Measurements from ENCODE around the gene PHLPP1. TPM values are rescaled to one million over a fixed set of nuclear protein-coding genes. Genes with fewer than 3 reads are reported as not detected.

Gene PHLPP1
- total RNA-seq, 1 experiment from 2014 or later, result 14.7 TPM

DNA sequence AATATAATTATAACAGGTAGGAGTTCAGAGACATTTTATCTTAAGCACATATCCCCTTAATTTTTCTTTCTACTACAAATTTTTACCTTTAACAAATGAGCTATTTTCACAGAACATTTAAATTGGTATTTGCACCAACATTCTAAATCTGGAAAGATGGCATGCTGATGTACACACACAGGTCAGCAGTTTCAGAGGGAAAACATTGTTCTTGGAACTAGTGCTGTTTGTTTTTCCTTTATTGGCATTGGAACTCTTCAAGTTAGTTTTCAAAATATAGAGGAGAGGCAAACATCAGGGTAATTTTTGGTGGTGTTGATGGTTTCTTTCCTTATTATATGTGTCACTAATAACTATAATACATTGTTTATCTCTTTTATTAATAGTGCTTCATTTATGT is 155.3 kb downstream of the PHLPP1 start:
- Histone ChIP-seq H3K27ac (ENCODE audit: low read depth, low read length) (no peak overlapping the region), H3K9ac (ENCODE audit: low read length) (no peak overlapping the region), H3K4me3 (replicated peaks in 1 of 2; ENCODE audit: low read depth in 1 of 2, low read length in 2 of 2) (no peak overlapping the region), H3K9me2 (ENCODE audit: insufficient read depth) (no peaks in the 10 kb centered on the region), H3K4me2 (ENCODE audit: low read length) (no peak overlapping the region), H4K20me1 (ENCODE audit: insufficient read depth) (no peaks in the 10 kb centered on the region), H3K36me3 (ENCODE audit: control insufficient read depth in 1 of 2, insufficient read depth in 2 of 2, low read length in 2 of 2) (no peaks in the 10 kb centered on the region), H2AFZ (ENCODE audit: low read depth, low read length, poor library complexity, severe bottlenecking) (no peak overlapping the region), H3K4me1 (ENCODE audit: control insufficient read depth in 1 of 2, insufficient read depth in 2 of 2, low read length in 2 of 2) (peaks cover 21 to 51% of the 10 kb centered on the region in 2 experiments), H3K27me3 (ENCODE audit: insufficient read depth, low read length) (no peaks in the 10 kb centered on the region), H3K9me3 (ENCODE audit: control insufficient read depth in 1 of 2, insufficient read depth in 1 of 2, low read depth in 1 of 2, low read length in 2 of 2) (no peaks in the 10 kb centered on the region), H3K79me2 (ENCODE audit: insufficient read depth, low read length) (no peaks in the 10 kb centered on the region)
- BruUV-seq (replicated peaks), result no TSS peak
- no peak for DNase-seq (ENCODE audit: low read depth, low spot score)
- no peak for ATAC-seq
- ChIA-PET POLR2A (no interaction called here), RAD21 (ENCODE audit: low non-redundant PET in 1 of 2, low total read pairs in 2 of 2, uncharacterized antibody in 2 of 2, unreplicated experiment in 2 of 2) (no interaction called here), CTCF (no interaction called here)
- intact Hi-C loops (cut with micrococcal nuclease), result loop anchor here (5.0 kb wide), 1 partner anchor 153 kb away; the partner anchor contains the start of gene PHLPP1
- TF ChIP-seq CEBPB (IDR thresholded peaks at IDR 0.05; ENCODE audit: low read depth), result no peak
- TF ChIP-seq, protein P1, sequence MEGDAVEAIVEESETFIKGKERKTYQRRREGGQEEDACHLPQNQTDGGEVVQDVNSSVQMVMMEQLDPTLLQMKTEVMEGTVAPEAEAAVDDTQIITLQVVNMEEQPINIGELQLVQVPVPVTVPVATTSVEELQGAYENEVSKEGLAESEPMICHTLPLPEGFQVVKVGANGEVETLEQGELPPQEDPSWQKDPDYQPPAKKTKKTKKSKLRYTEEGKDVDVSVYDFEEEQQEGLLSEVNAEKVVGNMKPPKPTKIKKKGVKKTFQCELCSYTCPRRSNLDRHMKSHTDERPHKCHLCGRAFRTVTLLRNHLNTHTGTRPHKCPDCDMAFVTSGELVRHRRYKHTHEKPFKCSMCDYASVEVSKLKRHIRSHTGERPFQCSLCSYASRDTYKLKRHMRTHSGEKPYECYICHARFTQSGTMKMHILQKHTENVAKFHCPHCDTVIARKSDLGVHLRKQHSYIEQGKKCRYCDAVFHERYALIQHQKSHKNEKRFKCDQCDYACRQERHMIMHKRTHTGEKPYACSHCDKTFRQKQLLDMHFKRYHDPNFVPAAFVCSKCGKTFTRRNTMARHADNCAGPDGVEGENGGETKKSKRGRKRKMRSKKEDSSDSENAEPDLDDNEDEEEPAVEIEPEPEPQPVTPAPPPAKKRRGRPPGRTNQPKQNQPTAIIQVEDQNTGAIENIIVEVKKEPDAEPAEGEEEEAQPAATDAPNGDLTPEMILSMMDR (IDR thresholded peaks at IDR 0.05 in 2 of 3, conservative IDR thresholded peaks at IDR 0.05 in 1 of 3; ENCODE audit: borderline replicate concordance in 1 of 3, insufficient read depth in 1 of 3, low read depth in 2 of 3, low read length in 2 of 3), result no peak
- TF ChIP-seq ZNF274 (IDR thresholded peaks at IDR 0.05; ENCODE audit: low read depth, low read length), result no peak
- TF ChIP-seq CBX3 (IDR thresholded peaks at IDR 0.05; ENCODE audit: low read depth), result no peak

DNA sequence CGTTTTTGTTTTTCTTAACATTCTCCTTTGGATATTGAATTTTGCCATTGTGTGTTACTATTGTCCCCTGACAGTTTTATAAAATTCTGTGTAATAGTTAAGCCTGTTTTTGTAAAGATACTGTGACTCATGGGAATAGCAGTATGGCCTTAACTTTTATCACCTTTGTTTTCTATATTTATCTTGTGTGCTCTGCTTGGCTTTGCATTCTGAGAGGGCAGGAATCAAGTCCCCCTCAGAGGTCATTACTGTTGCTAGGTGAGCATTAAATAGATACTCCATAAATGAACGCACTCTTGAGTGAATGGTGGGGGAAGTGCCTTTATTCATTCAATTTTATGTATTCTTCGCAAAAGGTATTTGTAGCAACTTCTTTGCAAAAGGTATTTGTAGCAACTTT is 160.0 kb downstream of the PHLPP1 start:
- intact Hi-C loops (cut with micrococcal nuclease), result no loop called here
- TF ChIP-seq JUND (IDR thresholded peaks at IDR 0.05), result no peak
- TF ChIP-seq EGR1 (IDR thresholded peaks at IDR 0.05; ENCODE audit: low read depth), result no peak
- TF ChIP-seq ZNF274 (IDR thresholded peaks at IDR 0.05; ENCODE audit: low read depth, low read length), result no peak
- no peak for TF ChIP-seq CEBPB (IDR thresholded peaks at IDR 0.05; ENCODE audit: low read depth)
- no peak for TF ChIP-seq RAD21 (IDR thresholded peaks at IDR 0.05; ENCODE audit: low read depth)
- no peaks in the 10 kb centered on the region for H3K79me2 ChIP-seq (ENCODE audit: insufficient read depth, low read length)
- H3K9ac ChIP-seq (ENCODE audit: low read length), result 0 out of 2 replicates have a peak overlapping the region, but pooled peaks have one; percentile 1
- H3K27ac ChIP-seq (ENCODE audit: low read depth, low read length), result no peak overlapping the region; the same call in 1 of the 2 replicates
- peaks cover 47 to 91% of the 10 kb centered on the region in 2 experiments for H3K4me1 ChIP-seq (ENCODE audit: control insufficient read depth in 1 of 2, insufficient read depth in 2 of 2, low read length in 2 of 2)
- H3K4me2 ChIP-seq (ENCODE audit: low read length), result peak overlapping the region; percentile 61
- DNase-seq (ENCODE audit: low read depth, low spot score) (no peak), ATAC-seq (no peak)
- no peaks in the 10 kb centered on the region for H3K27me3 ChIP-seq (ENCODE audit: insufficient read depth, low read length)
- POLR2A ChIA-PET, result no interaction called here
- RAD21 ChIA-PET (ENCODE audit: low non-redundant PET in 1 of 2, low total read pairs in 2 of 2, uncharacterized antibody in 2 of 2, unreplicated experiment in 2 of 2), result no interaction called here
- H4K20me1 ChIP-seq (ENCODE audit: insufficient read depth), result no peaks in the 10 kb centered on the region
- H2AFZ ChIP-seq (ENCODE audit: low read depth, low read length, poor library complexity, severe bottlenecking), result no peak overlapping the region
- BruUV-seq (replicated peaks), result no TSS peak
- no peaks in the 10 kb centered on the region for H3K9me3 ChIP-seq (ENCODE audit: control insufficient read depth in 1 of 2, insufficient read depth in 1 of 2, low read depth in 1 of 2, low read length in 2 of 2)
- CTCF ChIA-PET, result no interaction called here
- 0 out of 4 replicates have a peak overlapping the region, but pooled peaks of 1 of the 2 experiments have one; percentile 33 for H3K4me3 ChIP-seq (replicated peaks in 1 of 2; ENCODE audit: low read depth in 1 of 2, low read length in 2 of 2)
- H3K9me2 ChIP-seq (ENCODE audit: insufficient read depth), result no peaks in the 10 kb centered on the region
- H3K36me3 ChIP-seq (ENCODE audit: control insufficient read depth in 1 of 2, insufficient read depth in 2 of 2, low read length in 2 of 2), result no peaks in the 10 kb centered on the region

Data from HCT116 (cell line).